GM12878 (cell line): ENCODE results near the gene MAST4. TPM values are rescaled to one million over a fixed set of nuclear protein-coding genes. Genes with fewer than 3 reads are reported as not detected.

ENCODE experiments used
- ATAC-seq: fragments of 200-7000 bp; cut with Tn5 transposase; 3 replicates; pipeline ENCODE4 v1.9.1; 2020; ENCODE audit warnings: mild to moderate bottlenecking, moderate library complexity
- BruUV-seq: library from RNA; stranded (reverse); fragments of 400-500 nt; replicated peaks from 2 replicates; lab custom pipeline; 2021; lab: Mats Ljungman, UMichigan
- CTCF ChIA-PET: fragments of 300-600 bp; sonication (Branson Sonifier 250); formaldehyde crosslinking; extraction: SDS; loops from one replicate; lab custom pipeline; 2021; ENCODE audit warnings: inconsistent platforms; lab: Yijun Ruan, JAX
- POLR2A ChIA-PET: fragments of 350-600 bp; formaldehyde crosslinking; extraction: SDS; loops from one replicate; lab custom pipeline; 2021; ENCODE audit warnings: inconsistent platforms; lab: Charles Lee
- RAD21 ChIA-PET: fragments of 300-600 bp; sonication (Branson Sonifier 250); formaldehyde crosslinking; loops from one replicate; lab custom pipeline; 2023; ENCODE audit warnings: antibody characterized with exemption; ENCODE audit not compliant: unreplicated experiment; lab: Charles Lee
- SMC1A ChIA-PET: fragments of 300-600 bp; sonication (Branson Sonifier 250); formaldehyde crosslinking; loops from one replicate; lab custom pipeline; 2023; ENCODE audit not compliant: unreplicated experiment, uncharacterized antibody; lab: Charles Lee
- DNase-seq: peaks from one replicate; pipeline ENCODE4 v3.0.0-alpha.2; 2011; ENCODE audit warnings: low read depth, low spot score
- FAIRE-seq: peaks from 3 replicates; lab custom pipeline; 2011; peaks lifted over from hg19 to GRCh38; lab: Jason Lieb, UNC
- H2AFZ ChIP-seq: 2 replicates; pipeline ENCODE4 v1.6.0; 2011; ENCODE audit warnings: low read depth, low read length, control low read depth; ENCODE audit not compliant: control insufficient read depth
- H3K27ac ChIP-seq: 2 replicates; pipeline ENCODE4 v1.5.1; 2011; ENCODE audit warnings: control low read depth; ENCODE audit not compliant: control insufficient read depth, insufficient read depth
- H3K27me3 ChIP-seq, 2 experiments: replicated peaks in 1 of 2; 2 replicates each; pipeline versions ENCODE4 v1.6.0 to v1.6.1; 2011; ENCODE audit warnings: low read length in 1 of 2; ENCODE audit not compliant: control insufficient read depth in 2 of 2, insufficient read depth in 2 of 2
- H3K36me3 ChIP-seq, 2 experiments: 2 replicates each; pipeline ENCODE4 v1.5.1; 2011; ENCODE audit warnings: low read length in 1 of 2; ENCODE audit not compliant: control insufficient read depth in 2 of 2, insufficient read depth in 2 of 2
- H3K4me1 ChIP-seq: 2 replicates; pipeline ENCODE4 v1.6.1; 2011; ENCODE audit warnings: mild to moderate bottlenecking, low read length, moderate library complexity, mixed read lengths; ENCODE audit not compliant: control insufficient read depth, insufficient read depth
- H3K4me2 ChIP-seq: 2 replicates; pipeline ENCODE4 v1.6.0; 2011; ENCODE audit warnings: control low read depth; ENCODE audit not compliant: control insufficient read depth, insufficient read depth
- H3K4me3 ChIP-seq: fragments of 200-600 bp; sonication (generic); 2 replicates; pipeline ENCODE4 v1.5.1; 2016
- H3K79me2 ChIP-seq: 2 replicates; pipeline ENCODE4 v1.6.0; 2011; ENCODE audit warnings: low read length; ENCODE audit not compliant: control insufficient read depth, insufficient read depth
- H3K9ac ChIP-seq: 2 replicates; pipeline ENCODE4 v1.8.0; 2011; ENCODE audit warnings: low read length, control low read depth, mixed read lengths; ENCODE audit not compliant: control insufficient read depth, insufficient read depth
- H3K9me3 ChIP-seq: replicated peaks from 3 replicates; pipeline ENCODE4 v1.5.1; 2011; ENCODE audit warnings: mild to moderate bottlenecking, low read length; ENCODE audit not compliant: control insufficient read depth, insufficient read depth
- H4K20me1 ChIP-seq: 2 replicates; pipeline ENCODE4 v1.6.0; 2011; ENCODE audit not compliant: control insufficient read depth, insufficient read depth
- ATF3 ChIP-seq: IDR thresholded peaks from 2 replicates; pipeline ENCODE4 v1.6.1; 2011; ENCODE audit warnings: low read depth, mild to moderate bottlenecking, low read length, moderate library complexity, borderline replicate concordance; ENCODE audit errors: extremely low read depth
- CREM ChIP-seq: IDR thresholded peaks from 2 replicates; pipeline ENCODE4 v1.6.1; 2014; ENCODE audit warnings: antibody characterized with exemption, low read depth
- EZH2 ChIP-seq: IDR thresholded peaks from 2 replicates; pipeline ENCODE4 v1.6.1; 2012; ENCODE audit warnings: low read depth, mild to moderate bottlenecking, control low read depth, inconsistent platforms, low read length, borderline replicate concordance; ENCODE audit not compliant: control insufficient read depth
- HCFC1 ChIP-seq: fragments of 150-350 bp; IDR thresholded peaks from 2 replicates; pipeline ENCODE4 v1.6.1; 2014; ENCODE audit warnings: low read length
- IRF3 ChIP-seq: fragments of 450-650 bp; IDR thresholded peaks from 2 replicates; pipeline ENCODE4 v1.6.1; 2014; ENCODE audit warnings: mild to moderate bottlenecking
- LARP7 ChIP-seq: fragments of 450-650 bp; IDR thresholded peaks from 2 replicates; pipeline ENCODE4 v1.6.1; 2017; ENCODE audit warnings: mild to moderate bottlenecking
- MLLT1 ChIP-seq: fragments of 450-650 bp; IDR thresholded peaks from 2 replicates; pipeline ENCODE4 v1.6.1; 2016; ENCODE audit warnings: mild to moderate bottlenecking
- MYC ChIP-seq: IDR thresholded peaks from 2 replicates; pipeline ENCODE4 v1.6.1; 2011; ENCODE audit warnings: mild to moderate bottlenecking, low read length, moderate library complexity, inconsistent platforms; ENCODE audit not compliant: insufficient read depth, insufficient replicate concordance, insufficient read length, severe bottlenecking
- RAD51 ChIP-seq: fragments of 450-650 bp; IDR thresholded peaks from 2 replicates; pipeline ENCODE4 v1.6.1; 2016; ENCODE audit warnings: moderate library complexity, mild to moderate bottlenecking, inconsistent platforms
- RELA ChIP-seq: fragments of 450-650 bp; IDR thresholded peaks from 2 replicates; pipeline ENCODE4 v1.8.0; 2014; ENCODE audit warnings: borderline replicate concordance; ENCODE audit not compliant: partially characterized antibody
- SIN3A ChIP-seq: IDR thresholded peaks from 2 replicates; pipeline ENCODE4 v1.6.1; 2012; ENCODE audit warnings: low read depth, low read length, improper control_type of control experiment
- ZNF592 ChIP-seq: fragments of 450-650 bp; IDR thresholded peaks from 2 replicates; pipeline ENCODE4 v1.6.1; 2017; ENCODE audit warnings: mild to moderate bottlenecking, moderate library complexity
- ZNF687 ChIP-seq: fragments of 450-650 bp; IDR thresholded peaks from 2 replicates; pipeline ENCODE4 v1.6.1; 2017; ENCODE audit warnings: mild to moderate bottlenecking, moderate library complexity
- WGBS: methylation state at CpG from one replicate; pipeline ENCODE4 v1.1.6; 2016; ENCODE audit warnings: low lambda C conversion rate; ENCODE audit not compliant: insufficient replicate concordance, insufficient coverage; ENCODE audit errors: missing lambda C conversion rate; 5-methylcytosine and 5-hydroxymethylcytosine counted together
- in situ Hi-C: fragments of 300-500 bp; cut with MboI; formaldehyde crosslinking; loops from 9 replicates; pipeline ENCODE4 v1.14.3; 2018; ENCODE audit warnings: mixed read lengths
- intact Hi-C: fragments of 100-400 bp; cut with micrococcal nuclease; formaldehyde crosslinking; loops from one replicate; pipeline ENCODE4 v1.14.2; 2022; ENCODE audit not compliant: unreplicated experiment
- polyA plus RNA-seq, 11 experiments: library from polyadenylated mRNA; depleted of rRNA in 4 of 11; unstranded in 6 of 11; stranded (reverse) in 5 of 11; fragments of >200 nt; fragmentation: Nextera tagmentation in 4 of 11; fragmentation: Illumina TruSeq in 1 of 11; extraction: Ambion mirVana in 4 of 11; extraction: Trizol in 1 of 11; gene quantifications; 1 replicate in 1 of 11; 2 replicates in 10 of 11; pipeline versions ENCODE4 v1.2.1 to v1.2.3, GENCODE V29; 2011 to 2016; ENCODE audit warnings: inconsistent platforms in 2 of 11, missing spikeins in 2 of 11, low read depth in 1 of 11
- total RNA-seq, 4 experiments: library from RNA; depleted of rRNA in 3 of 4; stranded (reverse); fragments of >200 nt in 3 of 4; fragmentation: Illumina TruSeq in 1 of 4; extraction: Trizol in 1 of 4; gene quantifications; 2 replicates each; pipeline versions ENCODE4 v1.2.1 to v1.2.3, GENCODE V29; 2013 to 2021

The MAST4 gene
- total and polyA plus RNA-seq, 10 of the 15 experiments (the other 5 are each of a cell fraction or from before 2014, with no cell fraction given), result 0.02 to 1.6 (median 0.29) TPM; not detected in 1

- no TSS peak for BruUV-seq
- no peak overlapping the region for H3K4me2 ChIP-seq
- ChIA-PET CTCF (no interaction called here), RAD21 (no interaction called here), SMC1A (no interaction called here), POLR2A (no interaction called here)
- no peaks in the 10 kb centered on the region for H4K20me1 ChIP-seq
- no peak for DNase-seq
- in situ Hi-C loops, result no loop called here
- no peak for FAIRE-seq
- no peaks in the 10 kb centered on the region for H3K4me1 ChIP-seq
- no peak overlapping the region for H3K9ac ChIP-seq
- no peaks in the 10 kb centered on the region for H3K79me2 ChIP-seq
- H3K4me3 ChIP-seq, result no peak overlapping the region
- no peaks in the 10 kb centered on the region for H3K9me3 ChIP-seq
- no peaks in the 10 kb centered on the region for H3K36me3 ChIP-seq
- intact Hi-C loops, result no loop called here
- H3K27ac ChIP-seq, result no peak overlapping the region
- peaks cover 0 to 1% of the 10 kb centered on the region in 2 experiments; a peak in 1 of 4 replicates for H3K27me3 ChIP-seq
- no peak for ATAC-seq
- 0% methylated on average over 1 of the region's 1 CpG for WGBS
- H2AFZ ChIP-seq, result no peak overlapping the region
- TF ChIP-seq CREM (no peak), MYC (no peak), MLLT1 (no peak), EZH2 (no peak), RELA (no peak), ZNF687 (no peak), IRF3 (no peak), SIN3A (no peak), LARP7 (no peak), ZNF592 (no peak), HCFC1 (no peak), ATF3 (no peak), RAD51 (no peak)
Measured at GRCh38 chr5:67093279-67093678, 497.1 kb downstream of the MAST4 start.
